AG04449 (cell line): Measurements from ENCODE around the gene KDM6A.

ENCODE experiments used
- CTCF ChIA-PET: fragments of 350-600 bp; formaldehyde crosslinking; extraction: SDS; loops from one replicate; lab custom pipeline; 2021; ENCODE audit warnings: antibody characterized with exemption; lab: Yijun Ruan, JAX
- POLR2A ChIA-PET: fragments of 400-600, 350-600 bp; formaldehyde crosslinking; extraction: SDS; loops from one replicate; lab custom pipeline; 2020; ENCODE audit warnings: antibody characterized with exemption, inconsistent platforms; lab: Yijun Ruan, JAX
- DNase-seq: peaks from one replicate; pipeline ENCODE4 v3.0.0-alpha.2; 2010; ENCODE audit warnings: low read depth, low spot score
- H3K4me3 ChIP-seq: 2 replicates; pipeline ENCODE4 v1.5.1; 2011; ENCODE audit warnings: low read depth, mild to moderate bottlenecking, control low read depth, low read length
- TF ChIP-seq, protein P1 (sequence below): IDR thresholded peaks from one replicate; pipeline ENCODE4 v1.5.1; 2011; ENCODE audit warnings: mild to moderate bottlenecking, moderate library complexity, low read length, control low read depth, inconsistent platforms; ENCODE audit not compliant: insufficient read depth; ENCODE audit errors: missing control alignments

The KDM6A gene

DNA sequence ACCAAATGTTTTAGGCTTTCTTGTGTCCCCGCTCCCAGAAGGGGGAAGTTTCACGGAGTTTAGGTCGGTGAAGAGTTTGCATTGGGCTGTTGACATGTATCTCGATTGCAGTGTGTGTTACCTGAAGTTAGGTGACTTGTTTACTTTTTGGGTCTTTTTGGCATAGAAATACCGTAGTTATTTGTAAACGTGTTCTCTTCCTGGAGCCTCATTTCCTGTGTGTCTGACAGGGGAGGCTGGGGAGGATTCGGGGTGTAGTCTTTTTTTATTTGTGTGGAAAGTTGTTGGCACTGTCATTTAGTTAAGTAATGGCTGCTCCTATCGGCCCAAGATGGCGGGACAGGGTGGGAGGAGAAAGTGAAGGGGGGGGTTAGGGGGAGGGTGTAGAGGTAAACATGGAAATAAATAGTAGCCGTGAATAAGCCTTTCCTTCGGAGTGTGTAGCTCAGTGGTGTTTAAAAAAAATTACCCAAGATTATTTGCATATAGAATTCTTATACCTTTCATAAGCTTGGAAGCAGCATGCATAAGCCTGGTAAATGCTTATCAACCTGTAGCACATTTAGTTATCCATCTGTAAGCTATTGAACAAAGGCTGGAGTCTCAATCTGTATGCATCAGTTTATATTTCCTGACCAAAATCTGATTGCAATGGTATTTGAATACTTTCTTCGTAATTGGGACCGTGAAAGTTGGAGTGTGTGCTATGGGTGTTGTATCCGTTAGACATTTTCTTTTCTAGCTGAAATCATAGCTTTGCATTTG is 1.6 kb downstream of the KDM6A start:
- peak overlapping the region; percentile 68 for H3K4me3 ChIP-seq
- POLR2A ChIA-PET: no interaction called here
- DNase-seq: no peak
- CTCF ChIA-PET: no interaction called here
- TF ChIP-seq, protein P1, sequence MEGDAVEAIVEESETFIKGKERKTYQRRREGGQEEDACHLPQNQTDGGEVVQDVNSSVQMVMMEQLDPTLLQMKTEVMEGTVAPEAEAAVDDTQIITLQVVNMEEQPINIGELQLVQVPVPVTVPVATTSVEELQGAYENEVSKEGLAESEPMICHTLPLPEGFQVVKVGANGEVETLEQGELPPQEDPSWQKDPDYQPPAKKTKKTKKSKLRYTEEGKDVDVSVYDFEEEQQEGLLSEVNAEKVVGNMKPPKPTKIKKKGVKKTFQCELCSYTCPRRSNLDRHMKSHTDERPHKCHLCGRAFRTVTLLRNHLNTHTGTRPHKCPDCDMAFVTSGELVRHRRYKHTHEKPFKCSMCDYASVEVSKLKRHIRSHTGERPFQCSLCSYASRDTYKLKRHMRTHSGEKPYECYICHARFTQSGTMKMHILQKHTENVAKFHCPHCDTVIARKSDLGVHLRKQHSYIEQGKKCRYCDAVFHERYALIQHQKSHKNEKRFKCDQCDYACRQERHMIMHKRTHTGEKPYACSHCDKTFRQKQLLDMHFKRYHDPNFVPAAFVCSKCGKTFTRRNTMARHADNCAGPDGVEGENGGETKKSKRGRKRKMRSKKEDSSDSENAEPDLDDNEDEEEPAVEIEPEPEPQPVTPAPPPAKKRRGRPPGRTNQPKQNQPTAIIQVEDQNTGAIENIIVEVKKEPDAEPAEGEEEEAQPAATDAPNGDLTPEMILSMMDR: no peak

DNA sequence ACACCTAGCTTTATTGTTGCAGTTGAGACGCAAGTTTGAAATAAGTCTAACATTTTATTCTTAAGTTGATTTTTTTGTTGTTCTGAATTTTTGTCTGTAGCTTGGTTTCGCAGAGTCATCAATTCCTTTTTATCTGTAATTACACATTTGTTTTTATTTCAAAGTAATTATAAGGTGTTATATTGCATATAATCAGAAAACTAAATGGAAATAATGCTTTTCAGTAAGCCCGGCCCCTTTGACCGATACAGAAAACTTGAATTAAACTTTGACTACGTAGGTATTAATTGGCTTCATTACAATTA is 2.1 kb downstream of the KDM6A start:
- CTCF ChIA-PET: no interaction called here
- H3K4me3 ChIP-seq: peak overlapping the region; percentile 68
- TF ChIP-seq, protein P1: no peak
- no peak for DNase-seq
- POLR2A ChIA-PET: no interaction called here

DNA sequence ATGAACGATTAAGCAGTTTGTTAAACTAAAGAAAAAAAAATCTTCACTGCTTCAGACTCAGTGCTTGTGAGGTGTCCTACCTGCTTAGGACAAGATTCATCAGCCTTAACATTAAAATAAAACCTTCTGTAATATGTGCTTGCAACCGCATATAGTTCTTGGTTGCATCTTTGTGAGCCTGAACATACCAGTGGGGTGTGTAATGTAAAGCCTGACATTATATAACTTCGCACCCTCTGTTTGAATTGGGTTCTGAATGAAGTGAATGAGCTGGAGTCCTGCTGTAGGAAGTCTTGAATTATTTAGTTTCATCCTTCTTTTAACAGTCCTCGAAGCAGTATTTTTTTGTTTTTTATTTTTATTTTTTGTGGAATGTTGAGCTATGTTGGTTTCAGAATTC is 3.1 kb downstream of the KDM6A start:
- ChIA-PET CTCF (interaction anchor here (0.6 to 0.7 kb wide), 2 partner anchors 12 to 694 kb away, joined by 3 read pairs; no protein-coding TSS in a partner anchor), POLR2A (interaction anchor here (0.7 kb wide), 1 partner anchor 11 kb away, joined by 6 read pairs; no protein-coding TSS in a partner anchor)
- TF ChIP-seq, protein P1: no peak
- no peak for DNase-seq
- peak overlapping the region; percentile 13; the same call in 1 of the 2 replicates for H3K4me3 ChIP-seq

DNA sequence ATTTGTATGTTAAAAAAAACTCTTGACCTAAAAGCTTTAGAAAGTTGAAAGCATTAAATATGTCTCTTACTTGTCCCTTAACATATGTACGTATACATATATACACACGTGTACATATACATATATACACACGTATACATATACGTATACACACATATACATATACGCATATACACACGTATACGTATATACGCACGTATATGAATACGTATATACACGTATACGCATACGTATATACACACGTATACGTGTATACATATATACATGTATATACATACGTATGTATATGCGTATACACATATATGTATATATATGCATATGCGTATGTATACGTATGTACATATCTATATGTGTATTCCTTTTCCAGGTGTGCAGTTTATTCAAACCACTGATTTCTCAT is 3.8 kb downstream of the KDM6A start:
- no peak overlapping the region for H3K4me3 ChIP-seq
- TF ChIP-seq, protein P1: no peak
- CTCF ChIA-PET: interaction anchor here (0.6 to 0.7 kb wide), 2 partner anchors 11 to 693 kb away, joined by 3 read pairs; no protein-coding TSS in a partner anchor
- no peak for DNase-seq
- POLR2A ChIA-PET: interaction anchor here (0.7 kb wide), 1 partner anchor 11 kb away, joined by 6 read pairs; no protein-coding TSS in a partner anchor

DNA sequence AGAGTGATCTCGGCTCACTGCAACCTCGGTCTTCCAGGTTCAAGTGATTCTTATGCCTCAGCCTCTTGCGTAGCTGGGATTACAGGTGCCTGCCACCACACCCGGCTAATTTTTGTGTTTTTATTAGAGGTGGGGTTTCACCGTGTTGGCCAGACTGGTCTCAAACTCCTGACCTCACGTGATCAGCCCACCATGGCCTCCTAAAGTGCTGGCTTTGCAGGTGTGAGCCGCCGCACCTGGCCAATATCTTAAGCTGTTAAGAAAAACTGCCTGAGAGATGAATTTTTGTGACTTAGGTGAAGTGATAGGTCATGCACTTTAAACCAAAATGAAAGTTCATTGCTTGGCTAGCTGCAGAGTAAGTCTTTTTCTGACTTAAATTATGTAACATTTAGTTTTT is 5.8 kb downstream of the KDM6A start:
- TF ChIP-seq, protein P1: no peak
- H3K4me3 ChIP-seq: no peak overlapping the region
- no peak for DNase-seq
- CTCF ChIA-PET: no interaction called here
- POLR2A ChIA-PET: no interaction called here

DNA sequence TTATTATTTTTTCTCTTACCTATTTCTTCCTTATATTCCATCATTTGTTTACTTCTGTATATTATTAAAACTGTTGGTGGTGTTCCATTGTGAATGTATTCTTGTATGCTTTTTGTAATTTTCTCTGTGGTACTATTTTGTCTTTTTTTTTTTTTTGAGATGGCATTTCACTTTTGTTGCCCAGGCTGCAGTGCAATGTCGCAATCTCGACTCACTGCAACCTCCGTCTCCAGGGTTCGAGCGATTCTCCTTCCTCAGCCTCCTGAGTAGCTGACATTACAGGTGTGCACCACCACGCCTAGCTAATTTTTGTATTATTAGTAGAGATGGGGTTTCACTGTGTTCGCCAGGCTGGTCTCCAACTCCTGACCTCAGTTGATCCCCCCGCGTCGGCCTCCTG is 8.6 kb downstream of the KDM6A start:
- no peak overlapping the region for H3K4me3 ChIP-seq
- TF ChIP-seq, protein P1: no peak
- ChIA-PET CTCF (no interaction called here), POLR2A (interaction anchor here (0.7 kb wide), 1 partner anchor 19 kb away, joined by 3 read pairs; no protein-coding TSS in a partner anchor)
- no peak for DNase-seq
